Omental fat pad (tissue), 4 donors: Measurements from ENCODE around the gene CCDC187. TPM values are rescaled to one million over a fixed set of nuclear protein-coding genes. Genes with fewer than 3 reads are reported as not detected.

Experiments used
- ATAC-seq: fragments of 150-250 bp; one replicate; pipeline ENCODE4 v1.9.1; 2016; ENCODE audit warnings: mild to moderate bottlenecking, moderate library complexity; ENCODE audit not compliant: low FRiP score
- DNase-seq: peaks from one replicate; pipeline ENCODE4 v3.0.0-alpha.2; 2019; ENCODE audit warnings: low spot score
- CTCF ChIP-seq, 3 donors: fragments of 450-650 bp; IDR thresholded peaks; one replicate each; pipeline ENCODE4 v1.5.1; 2016 to 2017; ENCODE audit warnings: antibody characterized with exemption in 3 of 3, mild to moderate bottlenecking in 3 of 3, moderate library complexity in 2 of 3
- total RNA-seq, 4 donors: library from RNA; depleted of rRNA; stranded (reverse); fragments of >200 nt; gene quantifications; one replicate each; pipeline ENCODE4 v1.1.0, GENCODE V29; 2016

Gene CCDC187
- total RNA-seq, 4 donors from 2014 or later: not detected

- DNase-seq: no peak
Measured at GRCh38 chr9:136297766-136298735, 5.8 kb downstream of the CCDC187 start.

GRCh38 chr9:136297016-136297691 lies 6.7 kb downstream of the CCDC187 start:
- ATAC-seq (no peak), DNase-seq (no peak)
- TF ChIP-seq CTCF (IDR thresholded peaks at IDR 0.05): no peak

More at GRCh38 chr9:136297766-136298735, 5.8 kb downstream of the CCDC187 start:
- ATAC-seq: no peak
- TF ChIP-seq CTCF (IDR thresholded peaks at IDR 0.05): no peak

- DNase-seq (no peak), ATAC-seq (no peak)
- TF ChIP-seq CTCF (IDR thresholded peaks at IDR 0.05): no peak
Measured at GRCh38 chr9:136296434-136297015, 7.4 kb downstream of the CCDC187 start.

GRCh38 chr9:136295542-136296433 lies 8.1 kb downstream of the CCDC187 start:
- DNase-seq (no peak), ATAC-seq (no peak)
- no peak for TF ChIP-seq CTCF (IDR thresholded peaks at IDR 0.05)

- DNase-seq: no peak
- no peak for ATAC-seq
- TF ChIP-seq CTCF (IDR thresholded peaks at IDR 0.05): no peak
Measured at GRCh38 chr9:136295055-136295454, 8.8 kb downstream of the CCDC187 start.

GRCh38 chr9:136294437-136294836 lies 9.5 kb downstream of the CCDC187 start:
- TF ChIP-seq CTCF (IDR thresholded peaks at IDR 0.05): no peak
- DNase-seq (no peak), ATAC-seq (no peak)
